Loucy (cell line): ENCODE data around the gene AGBL4.

Experiments used
- EZH2phosphoT487 ChIP-seq: fragments of 200-600 bp; IDR thresholded peaks from 2 replicates; pipeline ENCODE4 v1.6.1; 2018; ENCODE audit warnings: antibody characterized with exemption, mild to moderate bottlenecking, moderate library complexity, borderline replicate concordance
- TF ChIP-seq, protein P1 (sequence below): fragments of 200-600 bp; sonication (generic); conservative IDR thresholded peaks from 2 replicates; pipeline ENCODE4 v1.5.1; 2014; ENCODE audit warnings: mild to moderate bottlenecking, antibody characterized with exemption, low read length

DNA sequence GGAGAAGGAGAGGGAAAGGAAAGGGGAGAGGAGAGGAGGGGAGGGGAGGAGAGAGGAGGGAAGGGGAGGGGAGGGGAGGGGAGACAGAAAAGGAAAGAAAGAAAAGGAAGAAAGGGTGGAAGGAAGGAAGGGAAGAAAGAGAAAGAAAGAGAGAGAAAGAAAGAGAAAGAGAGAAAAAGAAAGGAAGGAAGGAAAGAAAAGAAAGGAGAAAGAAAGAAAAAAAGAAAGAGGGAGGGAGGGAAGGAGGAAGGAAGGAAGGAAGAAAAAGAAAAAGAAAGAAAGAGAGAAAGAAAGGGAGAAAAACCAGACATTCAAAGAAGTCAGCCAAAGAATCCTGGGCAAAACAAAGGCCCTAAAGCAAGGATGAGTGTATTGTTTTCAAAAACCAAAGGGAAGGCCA, 1426.1 kb downstream of the AGBL4 start:
- TF ChIP-seq, protein P1, sequence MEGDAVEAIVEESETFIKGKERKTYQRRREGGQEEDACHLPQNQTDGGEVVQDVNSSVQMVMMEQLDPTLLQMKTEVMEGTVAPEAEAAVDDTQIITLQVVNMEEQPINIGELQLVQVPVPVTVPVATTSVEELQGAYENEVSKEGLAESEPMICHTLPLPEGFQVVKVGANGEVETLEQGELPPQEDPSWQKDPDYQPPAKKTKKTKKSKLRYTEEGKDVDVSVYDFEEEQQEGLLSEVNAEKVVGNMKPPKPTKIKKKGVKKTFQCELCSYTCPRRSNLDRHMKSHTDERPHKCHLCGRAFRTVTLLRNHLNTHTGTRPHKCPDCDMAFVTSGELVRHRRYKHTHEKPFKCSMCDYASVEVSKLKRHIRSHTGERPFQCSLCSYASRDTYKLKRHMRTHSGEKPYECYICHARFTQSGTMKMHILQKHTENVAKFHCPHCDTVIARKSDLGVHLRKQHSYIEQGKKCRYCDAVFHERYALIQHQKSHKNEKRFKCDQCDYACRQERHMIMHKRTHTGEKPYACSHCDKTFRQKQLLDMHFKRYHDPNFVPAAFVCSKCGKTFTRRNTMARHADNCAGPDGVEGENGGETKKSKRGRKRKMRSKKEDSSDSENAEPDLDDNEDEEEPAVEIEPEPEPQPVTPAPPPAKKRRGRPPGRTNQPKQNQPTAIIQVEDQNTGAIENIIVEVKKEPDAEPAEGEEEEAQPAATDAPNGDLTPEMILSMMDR: no peak
- no peak for TF ChIP-seq EZH2phosphoT487
